A549 (cell line): ENCODE data around the gene RNGTT. TPM values are rescaled to one million over a fixed set of nuclear protein-coding genes. Genes with fewer than 3 reads are reported as not detected.

ENCODE experiments used
- ATAC-seq, 2 experiments: fragments of 200-7000 bp in 1 of 2; fragments of >200 bp in 1 of 2; cut with Nextera tagmentation in 1 of 2; cut with Tn5 transposase in 1 of 2; 3 replicates each; pipeline versions ENCODE4 v1.8.0 to v1.9.1; 2018 to 2020; ENCODE audit warnings: mild to moderate bottlenecking in 1 of 2, moderate library complexity in 1 of 2
- CTCF ChIA-PET: fragments of 300-600 bp; sonication (Branson Sonifier 250); formaldehyde crosslinking; extraction: SDS; loops from one replicate; lab custom pipeline; 2021; ENCODE audit warnings: antibody characterized with exemption, inconsistent platforms; lab: Yijun Ruan, JAX
- POLR2A ChIA-PET: fragments of 350-600 bp; formaldehyde crosslinking; extraction: SDS; loops from one replicate; lab custom pipeline; 2021; ENCODE audit warnings: antibody characterized with exemption, inconsistent platforms; lab: Yijun Ruan, JAX
- DNase-seq, 2 experiments: peaks; one replicate each; pipeline versions ENCODE4 v3.0.0 to v3.0.0-alpha.2; 2011 to 2016; ENCODE audit warnings: low read depth in 1 of 2, low spot score in 1 of 2
- FAIRE-seq: peaks from 2 replicates; lab custom pipeline; 2011; peaks lifted over from hg19 to GRCh38; lab: Jason Lieb, UNC
- H3K27ac ChIP-seq, 2 experiments: fragments of >200 bp; sonication (Bioruptor Twin); formaldehyde crosslinking; 3 replicates each; pipeline ENCODE4 v1.5.1; 2016 to 2017
- H3K4me1 ChIP-seq: fragments of >200 bp; sonication (Bioruptor Twin); formaldehyde crosslinking; 3 replicates; pipeline ENCODE4 v1.6.1; 2016
- H3K4me2 ChIP-seq: fragments of >200 bp; sonication (Bioruptor Twin); formaldehyde crosslinking; 3 replicates; pipeline ENCODE4 v1.6.1; 2016
- H3K4me3 ChIP-seq: fragments of >200 bp; sonication (Bioruptor Twin); formaldehyde crosslinking; 3 replicates; pipeline ENCODE4 v1.5.1; 2016
- H3K9me3 ChIP-seq: fragments of >200 bp; sonication (Bioruptor Twin); formaldehyde crosslinking; 3 replicates; pipeline ENCODE4 v1.6.1; 2016
- BHLHE40 ChIP-seq: IDR thresholded peaks from 2 replicates; pipeline ENCODE4 v1.6.1; 2012; ENCODE audit warnings: low read depth, low read length, inconsistent platforms
- CBX2 ChIP-seq: fragments of 200-600 bp; sonication (generic); IDR thresholded peaks from 2 replicates; pipeline ENCODE4 v1.6.1; 2016; ENCODE audit warnings: low read depth, mild to moderate bottlenecking, borderline replicate concordance
- CBX8 ChIP-seq: fragments of 200-600 bp; sonication (generic); IDR thresholded peaks from 2 replicates; pipeline ENCODE4 v1.6.1; 2016
- CHD4 ChIP-seq: fragments of 200-600 bp; sonication (generic); IDR thresholded peaks from 2 replicates; pipeline ENCODE4 v1.6.1; 2016; ENCODE audit warnings: antibody characterized with exemption, mild to moderate bottlenecking, borderline replicate concordance
- FOSB ChIP-seq: fragments of 250-450 bp; sonication (Bioruptor Pico); IDR thresholded peaks from 2 replicates; pipeline ENCODE4 v1.5.0; 2020; ENCODE audit warnings: mild to moderate bottlenecking, moderate library complexity
- HOXB13 ChIP-seq: fragments of 250-450 bp; sonication (Bioruptor Pico); IDR thresholded peaks from 2 replicates; pipeline ENCODE4 v1.5.0; 2020; ENCODE audit warnings: low read depth, mild to moderate bottlenecking, moderate library complexity
- JUN ChIP-seq, 2 experiments: fragments of >200 bp; sonication (Bioruptor Twin); formaldehyde crosslinking; IDR thresholded peaks; 2 replicates in 1 of 2; 3 replicates in 1 of 2; pipeline ENCODE4 v1.6.1; 2016 to 2017
- KDM5A ChIP-seq: fragments of 200-600 bp; sonication (generic); IDR thresholded peaks from 2 replicates; pipeline ENCODE4 v1.6.1; 2016; ENCODE audit warnings: antibody characterized with exemption, mild to moderate bottlenecking
- MYC ChIP-seq: IDR thresholded peaks from 2 replicates; pipeline ENCODE4 v1.6.1; 2012; ENCODE audit warnings: mild to moderate bottlenecking, inconsistent platforms, low read length, improper control_type of control experiment, borderline replicate concordance
- NPAS2 ChIP-seq: fragments of 250-450 bp; sonication (Bioruptor Pico); IDR thresholded peaks from 2 replicates; pipeline ENCODE4 v1.8.0; 2022; ENCODE audit warnings: mild to moderate bottlenecking, moderate library complexity, borderline replicate concordance
- POLR2A ChIP-seq: IDR thresholded peaks from 2 replicates; pipeline ENCODE4 v1.6.1; 2012; ENCODE audit warnings: mild to moderate bottlenecking, low read length
- RCOR1 ChIP-seq: fragments of 150-350 bp; IDR thresholded peaks from 2 replicates; pipeline ENCODE4 v1.6.1; 2014; ENCODE audit warnings: antibody characterized with exemption, low read length, low read depth
- RNF2 ChIP-seq: fragments of 200-600 bp; sonication (generic); IDR thresholded peaks from 2 replicates; pipeline ENCODE4 v1.6.1; 2016; ENCODE audit warnings: low read depth, mild to moderate bottlenecking, antibody characterized with exemption, moderate library complexity, borderline replicate concordance
- SMC3 ChIP-seq: fragments of >200 bp; sonication (Bioruptor Twin); formaldehyde crosslinking; IDR thresholded peaks from 3 replicates; pipeline ENCODE4 v1.6.1; 2018; ENCODE audit warnings: inconsistent platforms
- TP53 ChIP-seq: fragments of 250-450 bp; sonication (Bioruptor Pico); IDR thresholded peaks from 2 replicates; pipeline ENCODE4 v1.5.0; 2021; ENCODE audit warnings: mild to moderate bottlenecking, moderate library complexity
- ZC3H11A ChIP-seq: fragments of 450-650 bp; IDR thresholded peaks from 2 replicates; pipeline ENCODE4 v1.6.1; 2014; ENCODE audit warnings: antibody characterized with exemption, mild to moderate bottlenecking
- WGBS: methylation state at CpG from one replicate; pipeline ENCODE4 v1.1.6; 2017; ENCODE audit errors: missing lambda C conversion rate; 5-methylcytosine and 5-hydroxymethylcytosine counted together
- polyA plus RNA-seq, 4 experiments: library from polyadenylated mRNA; depleted of rRNA in 3 of 4; stranded (reverse); fragments of >200 nt; fragmentation: RNase III in 1 of 4; extraction: RNeasy Plus Mini Kit Qiagen cat#74134 plus additional on column Dnase treatment in 1 of 4; gene quantifications; 2 replicates in 3 of 4; 3 replicates in 1 of 4; pipeline ENCODE4 v1.2.3, GENCODE V29; 2011 to 2017
- TF ChIP-seq, protein P1 (sequence below): fragments of 450-650 bp; IDR thresholded peaks from 2 replicates; pipeline ENCODE4 v1.6.1; 2014; ENCODE audit warnings: antibody characterized with exemption
- TF ChIP-seq, protein P2 (sequence below): fragments of >200 bp; sonication (Bioruptor Twin); formaldehyde crosslinking; IDR thresholded peaks from 2 replicates; pipeline ENCODE4 v1.6.1; 2016
- TF ChIP-seq, protein P3 (sequence below): fragments of 200-600 bp; sonication (generic); IDR thresholded peaks from 2 replicates; pipeline ENCODE4 v1.6.1; 2016; ENCODE audit warnings: antibody characterized with exemption, mild to moderate bottlenecking, moderate library complexity
- TF ChIP-seq, protein P4 (sequence below): IDR thresholded peaks from 2 replicates; pipeline ENCODE4 v1.6.1; 2012; ENCODE audit warnings: low read depth, borderline replicate concordance
- TF ChIP-seq, protein P5 (sequence below): fragments of >200 bp; sonication (Bioruptor Twin); formaldehyde crosslinking; IDR thresholded peaks from 3 replicates; pipeline ENCODE4 v1.5.1; 2016
- TF ChIP-seq, protein P6 (sequence below): fragments of 250-450 bp; sonication (Bioruptor Pico); IDR thresholded peaks from 2 replicates; pipeline ENCODE4 v1.5.0; 2020; ENCODE audit warnings: low read depth, mild to moderate bottlenecking, moderate library complexity

The RNGTT gene
- polyA plus RNA-seq, 2 of the 4 experiments (the other 2 are of a cell fraction): 11.6 to 15.0 TPM

DNA sequence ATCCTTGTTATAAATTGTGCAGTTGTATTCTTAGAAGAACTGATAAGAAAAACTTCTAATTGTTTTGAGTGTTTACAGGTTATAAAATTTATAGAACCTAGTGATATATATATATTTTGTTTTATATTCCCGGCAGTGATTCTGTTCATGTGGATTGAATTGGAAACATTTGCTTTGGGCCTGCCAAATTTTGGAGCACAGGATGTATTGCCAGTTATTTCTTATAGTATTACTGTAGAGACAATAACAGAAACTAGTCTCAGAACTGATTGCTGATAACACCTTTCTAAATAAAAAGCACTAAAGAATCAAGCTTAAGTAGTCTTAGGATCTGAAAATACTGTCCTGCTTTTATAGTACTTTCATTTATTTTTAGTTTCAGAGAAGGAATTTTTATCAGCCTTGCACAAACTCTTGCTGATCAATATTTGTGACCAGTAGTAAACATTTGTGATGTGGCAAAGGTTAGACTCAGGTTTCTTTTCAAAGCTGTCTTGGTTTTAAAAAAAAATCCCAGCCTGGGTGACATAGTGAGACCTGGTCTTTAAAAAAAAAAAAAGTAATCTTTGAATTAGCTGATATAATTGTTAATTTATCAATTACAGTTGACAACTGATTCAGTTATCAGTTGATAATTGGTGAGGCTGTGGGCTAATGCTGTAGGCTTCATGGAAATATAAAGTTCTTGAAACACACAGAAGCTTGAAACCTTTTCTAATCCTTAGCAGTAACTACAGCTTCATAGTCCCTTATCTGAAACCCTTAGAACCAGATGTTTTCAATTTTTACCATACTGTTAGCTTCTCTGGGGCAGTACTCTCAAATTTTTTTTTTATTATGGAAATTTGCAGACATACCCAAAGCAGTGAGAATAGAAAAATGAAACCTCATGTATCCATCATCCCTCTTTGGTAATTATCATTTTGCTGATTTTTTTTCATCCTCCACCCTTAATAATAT, 42.4 kb downstream of the RNGTT start:
- ChIA-PET POLR2A (no interaction called here), CTCF (no interaction called here)
- no peak for TF ChIP-seq JUN (IDR thresholded peaks at IDR 0.05)
- TF ChIP-seq, protein P1, sequence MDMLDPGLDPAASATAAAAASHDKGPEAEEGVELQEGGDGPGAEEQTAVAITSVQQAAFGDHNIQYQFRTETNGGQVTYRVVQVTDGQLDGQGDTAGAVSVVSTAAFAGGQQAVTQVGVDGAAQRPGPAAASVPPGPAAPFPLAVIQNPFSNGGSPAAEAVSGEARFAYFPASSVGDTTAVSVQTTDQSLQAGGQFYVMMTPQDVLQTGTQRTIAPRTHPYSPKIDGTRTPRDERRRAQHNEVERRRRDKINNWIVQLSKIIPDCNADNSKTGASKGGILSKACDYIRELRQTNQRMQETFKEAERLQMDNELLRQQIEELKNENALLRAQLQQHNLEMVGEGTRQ: no peak
- TF ChIP-seq CBX2: no peak
- TF ChIP-seq, protein P2, sequence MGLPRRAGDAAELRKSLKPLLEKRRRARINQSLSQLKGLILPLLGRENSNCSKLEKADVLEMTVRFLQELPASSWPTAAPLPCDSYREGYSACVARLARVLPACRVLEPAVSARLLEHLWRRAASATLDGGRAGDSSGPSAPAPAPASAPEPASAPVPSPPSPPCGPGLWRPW: no peak
- no peak for TF ChIP-seq TP53
- TF ChIP-seq SMC3: no peak
- TF ChIP-seq, protein P3, sequence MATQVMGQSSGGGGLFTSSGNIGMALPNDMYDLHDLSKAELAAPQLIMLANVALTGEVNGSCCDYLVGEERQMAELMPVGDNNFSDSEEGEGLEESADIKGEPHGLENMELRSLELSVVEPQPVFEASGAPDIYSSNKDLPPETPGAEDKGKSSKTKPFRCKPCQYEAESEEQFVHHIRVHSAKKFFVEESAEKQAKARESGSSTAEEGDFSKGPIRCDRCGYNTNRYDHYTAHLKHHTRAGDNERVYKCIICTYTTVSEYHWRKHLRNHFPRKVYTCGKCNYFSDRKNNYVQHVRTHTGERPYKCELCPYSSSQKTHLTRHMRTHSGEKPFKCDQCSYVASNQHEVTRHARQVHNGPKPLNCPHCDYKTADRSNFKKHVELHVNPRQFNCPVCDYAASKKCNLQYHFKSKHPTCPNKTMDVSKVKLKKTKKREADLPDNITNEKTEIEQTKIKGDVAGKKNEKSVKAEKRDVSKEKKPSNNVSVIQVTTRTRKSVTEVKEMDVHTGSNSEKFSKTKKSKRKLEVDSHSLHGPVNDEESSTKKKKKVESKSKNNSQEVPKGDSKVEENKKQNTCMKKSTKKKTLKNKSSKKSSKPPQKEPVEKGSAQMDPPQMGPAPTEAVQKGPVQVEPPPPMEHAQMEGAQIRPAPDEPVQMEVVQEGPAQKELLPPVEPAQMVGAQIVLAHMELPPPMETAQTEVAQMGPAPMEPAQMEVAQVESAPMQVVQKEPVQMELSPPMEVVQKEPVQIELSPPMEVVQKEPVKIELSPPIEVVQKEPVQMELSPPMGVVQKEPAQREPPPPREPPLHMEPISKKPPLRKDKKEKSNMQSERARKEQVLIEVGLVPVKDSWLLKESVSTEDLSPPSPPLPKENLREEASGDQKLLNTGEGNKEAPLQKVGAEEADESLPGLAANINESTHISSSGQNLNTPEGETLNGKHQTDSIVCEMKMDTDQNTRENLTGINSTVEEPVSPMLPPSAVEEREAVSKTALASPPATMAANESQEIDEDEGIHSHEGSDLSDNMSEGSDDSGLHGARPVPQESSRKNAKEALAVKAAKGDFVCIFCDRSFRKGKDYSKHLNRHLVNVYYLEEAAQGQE: no peak
- Histone ChIP-seq H3K4me1 (no peaks in the 10 kb centered on the region), H3K4me2 (no peak overlapping the region), H3K4me3 (no peak overlapping the region), H3K9me3 (no peaks in the 10 kb centered on the region), H3K27ac (no peak overlapping the region)
- FAIRE-seq: no peak
- no peak for ATAC-seq
- WGBS: 97% methylated on average over 1 of the region's 1 CpG
- no peak for DNase-seq

DNA sequence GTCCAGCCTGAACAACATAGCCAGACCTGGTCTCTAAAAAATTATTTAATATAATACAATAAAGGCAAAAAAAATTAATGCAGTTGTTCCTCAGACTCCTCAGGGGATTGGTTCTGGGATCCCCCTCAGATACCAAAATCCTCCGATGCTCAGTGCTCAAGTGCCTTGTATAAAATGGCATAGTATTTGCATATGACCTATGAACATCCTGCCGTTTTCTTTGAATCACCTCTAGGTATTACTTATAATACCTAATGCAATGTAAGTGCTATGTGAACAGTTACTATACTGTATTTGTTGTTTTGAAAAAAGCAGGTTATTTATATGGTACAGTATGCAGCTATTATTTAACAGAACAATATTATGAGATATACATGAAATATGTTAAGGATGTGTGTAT, 43.3 kb downstream of the RNGTT start:
- Histone ChIP-seq H3K4me2 (no peak overlapping the region), H3K9me3 (no peaks in the 10 kb centered on the region), H3K4me1 (no peaks in the 10 kb centered on the region), H3K27ac (no peak overlapping the region), H3K4me3 (no peak overlapping the region)
- POLR2A ChIA-PET: no interaction called here
- ATAC-seq (no peak), FAIRE-seq (no peak), DNase-seq (no peak)
- CTCF ChIA-PET: interaction anchor here (1.4 kb wide), 1 partner anchor 10 kb away, joined by 3 read pairs; no protein-coding TSS in a partner anchor
- TF ChIP-seq CBX8 (no peak), CHD4 (no peak), HOXB13 (CRISPR knock-in tag) (no peak), BHLHE40 (no peak), RNF2 (no peak), ZC3H11A (no peak), MYC (no peak), KDM5A (no peak), FOSB (CRISPR knock-in tag) (no peak), POLR2A (no peak), RCOR1 (no peak), NPAS2 (CRISPR knock-in tag) (no peak), SMC3 (no peak)
- TF ChIP-seq, protein P4, sequence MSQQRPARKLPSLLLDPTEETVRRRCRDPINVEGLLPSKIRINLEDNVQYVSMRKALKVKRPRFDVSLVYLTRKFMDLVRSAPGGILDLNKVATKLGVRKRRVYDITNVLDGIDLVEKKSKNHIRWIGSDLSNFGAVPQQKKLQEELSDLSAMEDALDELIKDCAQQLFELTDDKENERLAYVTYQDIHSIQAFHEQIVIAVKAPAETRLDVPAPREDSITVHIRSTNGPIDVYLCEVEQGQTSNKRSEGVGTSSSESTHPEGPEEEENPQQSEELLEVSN: no peak
- TF ChIP-seq, protein P5, sequence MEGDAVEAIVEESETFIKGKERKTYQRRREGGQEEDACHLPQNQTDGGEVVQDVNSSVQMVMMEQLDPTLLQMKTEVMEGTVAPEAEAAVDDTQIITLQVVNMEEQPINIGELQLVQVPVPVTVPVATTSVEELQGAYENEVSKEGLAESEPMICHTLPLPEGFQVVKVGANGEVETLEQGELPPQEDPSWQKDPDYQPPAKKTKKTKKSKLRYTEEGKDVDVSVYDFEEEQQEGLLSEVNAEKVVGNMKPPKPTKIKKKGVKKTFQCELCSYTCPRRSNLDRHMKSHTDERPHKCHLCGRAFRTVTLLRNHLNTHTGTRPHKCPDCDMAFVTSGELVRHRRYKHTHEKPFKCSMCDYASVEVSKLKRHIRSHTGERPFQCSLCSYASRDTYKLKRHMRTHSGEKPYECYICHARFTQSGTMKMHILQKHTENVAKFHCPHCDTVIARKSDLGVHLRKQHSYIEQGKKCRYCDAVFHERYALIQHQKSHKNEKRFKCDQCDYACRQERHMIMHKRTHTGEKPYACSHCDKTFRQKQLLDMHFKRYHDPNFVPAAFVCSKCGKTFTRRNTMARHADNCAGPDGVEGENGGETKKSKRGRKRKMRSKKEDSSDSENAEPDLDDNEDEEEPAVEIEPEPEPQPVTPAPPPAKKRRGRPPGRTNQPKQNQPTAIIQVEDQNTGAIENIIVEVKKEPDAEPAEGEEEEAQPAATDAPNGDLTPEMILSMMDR: no peak
- TF ChIP-seq, protein P6, sequence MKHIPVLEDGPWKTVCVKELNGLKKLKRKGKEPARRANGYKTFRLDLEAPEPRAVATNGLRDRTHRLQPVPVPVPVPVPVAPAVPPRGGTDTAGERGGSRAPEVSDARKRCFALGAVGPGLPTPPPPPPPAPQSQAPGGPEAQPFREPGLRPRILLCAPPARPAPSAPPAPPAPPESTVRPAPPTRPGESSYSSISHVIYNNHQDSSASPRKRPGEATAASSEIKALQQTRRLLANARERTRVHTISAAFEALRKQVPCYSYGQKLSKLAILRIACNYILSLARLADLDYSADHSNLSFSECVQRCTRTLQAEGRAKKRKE: no peak
- TF ChIP-seq, protein P3: no peak
- WGBS: 84% methylated on average over 2 of the region's 2 CpGs
